Glomerular visceral epithelial cell (primary cell): ENCODE data around the gene UVRAG.

Experiments used
- DNase-seq: peaks from one replicate; pipeline ENCODE4 v3.0.0-alpha.2; 2016; ENCODE audit errors: extremely low spot score

UVRAG gene

GRCh38 chr11:76164861-76165751 lies 350.1 kb downstream of the UVRAG start:
- no peak for DNase-seq

- peak; percentile 39 for DNase-seq
Observed at GRCh38 chr11:76166314-76166713, 351.3 kb downstream of the UVRAG start.

DNA sequence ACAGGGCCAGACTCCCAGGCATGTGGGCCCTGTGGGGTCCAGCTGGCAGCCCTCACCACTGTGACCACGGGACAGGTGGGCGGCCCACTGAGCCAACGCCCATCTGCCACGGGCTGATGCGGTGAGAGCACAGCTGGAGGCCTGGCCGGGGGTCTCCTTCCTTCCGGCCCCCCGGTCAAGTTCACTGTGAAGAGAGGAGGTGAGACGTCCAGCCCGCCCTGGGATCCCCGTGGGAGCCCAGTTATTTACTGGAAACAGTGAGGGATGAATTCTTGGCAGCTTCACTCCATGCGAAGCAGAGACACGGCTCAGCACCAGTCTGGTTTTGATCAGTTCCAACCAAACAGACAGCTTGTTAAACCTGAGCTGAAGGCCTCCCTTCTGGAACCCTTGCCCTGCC lies 352.6 kb downstream of the UVRAG start:
- DNase-seq, result no peak

DNA sequence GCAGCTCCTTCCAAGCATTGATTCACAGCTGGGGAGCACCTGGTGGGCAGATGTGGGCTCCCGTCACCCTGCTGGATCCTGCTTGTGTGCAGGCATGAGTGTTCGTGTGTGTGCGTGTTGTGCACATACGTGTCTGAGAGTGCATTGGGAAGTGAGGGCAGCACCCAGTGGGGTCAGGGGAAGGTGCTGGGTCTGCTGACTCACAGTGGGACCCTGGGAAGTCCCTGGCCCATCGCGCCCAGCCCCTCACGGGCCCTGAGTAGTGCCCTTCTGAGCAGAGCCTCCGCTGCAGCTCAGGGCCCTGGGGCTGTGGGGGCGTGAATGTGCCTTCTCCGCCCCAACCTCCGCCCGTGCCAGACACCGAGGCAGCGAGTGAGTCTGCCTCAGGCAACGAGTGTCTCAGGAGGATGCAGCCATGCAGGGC lies 354.5 kb downstream of the UVRAG start:
- no peak for DNase-seq

DNA sequence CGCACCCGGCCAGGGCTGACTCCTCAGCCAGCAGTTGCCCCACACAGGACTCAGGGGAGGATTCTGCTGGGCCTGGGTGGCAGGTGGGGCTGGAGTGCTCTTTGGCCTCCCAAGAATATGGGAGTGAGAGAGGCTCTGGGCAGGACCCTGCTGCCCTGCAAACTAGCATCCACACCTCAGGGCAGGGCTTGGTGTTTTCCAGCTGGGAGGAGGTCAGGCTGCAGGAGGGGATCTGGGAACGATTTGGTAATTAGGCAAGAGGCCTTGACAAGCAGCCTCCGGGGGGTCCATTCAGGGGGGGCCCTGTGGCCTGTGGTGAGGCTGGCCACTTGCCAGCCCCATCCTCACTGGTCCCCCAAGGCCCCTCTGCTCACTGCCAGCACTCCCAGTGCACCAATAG lies 355.5 kb downstream of the UVRAG start:
- DNase-seq, result no peak

GRCh38 chr11:76172583-76172982 lies 357.6 kb downstream of the UVRAG start:
- DNase-seq, result no peak

- no peak for DNase-seq
Observed at GRCh38 chr11:76173663-76174062, 358.7 kb downstream of the UVRAG start.

- DNase-seq, result no peak
Observed at GRCh38 chr11:76174330-76174729, 359.3 kb downstream of the UVRAG start.

- DNase-seq, result no peak
Observed at GRCh38 chr11:76175783-76176182, 360.8 kb downstream of the UVRAG start.

- no peak for DNase-seq
Observed at GRCh38 chr11:76176463-76176862, 361.5 kb downstream of the UVRAG start.

DNA sequence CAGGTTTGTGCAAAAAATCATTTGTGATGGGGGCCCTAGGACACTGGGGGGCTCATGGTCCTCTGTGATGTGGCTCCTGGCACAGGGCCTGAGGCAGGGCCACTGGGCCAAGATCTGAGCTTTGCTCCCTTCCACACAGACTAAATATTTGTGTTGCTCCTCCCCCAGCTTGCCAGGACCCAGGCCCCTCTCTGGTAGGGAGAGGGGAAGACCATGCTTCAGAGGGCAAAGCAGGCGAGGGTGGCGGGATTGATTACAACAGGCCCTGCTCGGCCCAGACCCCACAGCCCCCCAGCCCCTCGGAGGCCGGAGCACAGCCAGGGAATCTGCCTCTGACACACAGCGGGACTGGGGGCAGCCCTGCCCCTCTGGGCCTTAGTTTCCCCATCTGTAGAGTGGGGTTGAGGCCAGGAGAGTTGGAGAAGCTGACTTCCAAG lies 362.3 kb downstream of the UVRAG start:
- DNase-seq, result no peak

DNA sequence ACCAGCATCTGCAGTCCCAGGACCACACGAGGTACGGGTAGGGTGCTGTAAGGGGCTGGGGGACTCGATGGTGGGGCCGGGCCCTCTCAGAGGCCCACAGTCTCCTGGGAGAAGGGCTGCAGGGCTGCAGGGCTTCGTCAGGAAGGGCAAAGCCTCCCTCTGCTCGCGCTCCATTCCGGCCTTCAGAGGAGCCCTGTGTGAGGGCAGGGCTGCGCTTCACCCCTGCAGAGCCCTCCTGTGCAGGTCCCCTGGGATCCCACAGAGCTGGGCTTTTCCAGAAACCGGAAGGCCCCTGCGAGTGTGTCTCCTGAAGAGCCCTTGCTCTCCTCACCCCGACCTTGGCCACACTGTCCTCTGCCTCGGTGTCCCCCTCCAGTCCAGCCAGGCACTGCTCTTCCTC lies 364.1 kb downstream of the UVRAG start:
- DNase-seq, result no peak

- no peak for DNase-seq
Observed at GRCh38 chr11:76181371-76181770, 366.4 kb downstream of the UVRAG start.

GRCh38 chr11:76184551-76184993 lies 369.6 kb downstream of the UVRAG start:
- DNase-seq, result no peak

DNA sequence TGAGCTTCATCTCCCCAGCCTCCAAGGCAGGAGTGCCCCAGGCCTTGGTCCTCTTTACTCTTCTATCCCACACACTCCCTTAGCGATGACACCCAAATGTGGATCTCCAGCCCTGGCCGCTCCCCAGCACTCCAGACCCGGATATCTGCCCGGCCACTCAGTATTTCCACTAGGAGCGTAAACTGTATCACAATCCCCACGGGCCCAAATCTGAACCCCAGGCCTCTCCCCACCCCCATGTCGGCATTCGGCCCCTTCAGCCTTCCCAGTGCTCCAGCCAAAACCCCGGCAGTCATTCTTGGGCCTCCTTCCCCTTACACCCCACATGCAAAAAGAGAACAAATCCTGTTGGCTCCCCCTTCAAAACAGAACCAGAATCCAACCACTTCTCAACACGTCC lies 370.5 kb downstream of the UVRAG start:
- DNase-seq, result no peak

GRCh38 chr11:76185931-76186401 lies 371.0 kb downstream of the UVRAG start:
- no peak for DNase-seq

GRCh38 chr11:76186776-76187279 lies 371.8 kb downstream of the UVRAG start:
- no peak for DNase-seq

GRCh38 chr11:76188873-76189272 lies 373.9 kb downstream of the UVRAG start:
- no peak for DNase-seq

GRCh38 chr11:76189682-76190081 lies 374.7 kb downstream of the UVRAG start:
- no peak for DNase-seq

DNA sequence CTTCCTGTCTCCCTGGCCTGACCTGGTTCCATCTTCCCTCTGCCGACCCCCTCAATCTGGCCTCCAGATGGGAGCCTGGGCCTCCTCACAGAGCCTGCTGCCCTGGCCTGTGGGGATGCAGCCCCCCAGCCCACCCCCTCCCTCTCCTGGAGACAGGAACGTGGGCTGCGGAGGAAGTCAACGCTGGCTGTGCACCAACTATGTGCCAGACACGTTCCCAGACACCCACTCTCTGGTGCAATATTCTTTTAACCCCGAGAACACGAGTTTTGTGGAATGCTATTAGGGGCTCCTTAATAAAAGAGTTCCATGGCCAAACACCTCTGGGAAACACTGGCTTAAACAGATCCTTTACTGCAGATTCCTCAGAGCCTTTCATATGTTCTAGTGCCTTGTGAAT lies 375.4 kb downstream of the UVRAG start:
- no peak for DNase-seq
